HG03135 (cell line): ENCODE measurements around the gene MAD2L1BP.
A peak's percentile ranks its signal among the peaks of the same experiment; 100 is the strongest.

Source experiments
- ATAC-seq: cut with Tn5 transposase; IDR thresholded peaks from one replicate; pipeline ENCODE4 v1.9.1; 2021; ENCODE audit warnings: mild to moderate bottlenecking, moderate library complexity; ENCODE audit not compliant: unreplicated experiment

Gene MAD2L1BP

DNA sequence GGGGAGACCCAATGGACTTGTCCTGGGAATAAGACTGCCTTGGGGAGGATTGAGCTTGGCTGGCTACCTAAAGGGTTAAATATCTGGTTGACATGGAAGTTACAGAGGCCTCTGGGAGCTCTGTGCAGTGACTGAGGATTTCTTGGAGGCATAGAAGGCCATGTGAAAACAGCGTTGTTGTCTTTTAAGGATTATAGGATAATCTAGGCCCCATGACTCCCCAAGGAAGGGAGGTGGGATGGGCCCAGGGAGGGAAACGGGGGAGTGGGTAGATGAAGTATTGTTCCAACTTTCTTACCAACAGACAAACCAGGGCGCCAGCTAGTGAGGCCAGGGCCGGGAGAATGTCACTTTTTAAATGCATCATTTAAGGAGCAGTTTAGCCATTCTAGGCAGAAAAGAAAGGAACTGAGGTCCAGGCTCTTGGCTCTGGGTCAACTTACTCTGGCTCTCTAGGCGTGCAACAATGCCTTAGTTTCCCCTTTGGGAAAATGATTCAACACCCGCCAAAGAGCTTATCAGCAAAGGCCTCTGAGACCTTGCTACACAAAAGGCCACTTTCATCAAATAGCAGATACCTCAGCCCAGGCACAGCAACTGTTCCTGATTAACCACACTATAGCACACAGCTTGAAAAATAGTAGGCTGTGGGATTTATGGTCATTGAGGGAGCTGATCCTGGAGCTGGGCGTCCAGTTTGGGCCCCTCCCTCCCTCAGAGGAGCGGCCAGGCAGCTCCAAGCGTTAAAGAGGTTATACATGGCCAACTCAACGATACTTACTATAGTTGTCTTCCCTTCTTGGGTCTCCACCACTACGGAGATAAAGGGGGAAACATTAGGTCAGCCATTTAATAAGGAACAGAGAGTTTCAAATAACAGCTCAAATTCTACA, 44.9 kb downstream of the MAD2L1BP start:
- no peak for ATAC-seq

DNA sequence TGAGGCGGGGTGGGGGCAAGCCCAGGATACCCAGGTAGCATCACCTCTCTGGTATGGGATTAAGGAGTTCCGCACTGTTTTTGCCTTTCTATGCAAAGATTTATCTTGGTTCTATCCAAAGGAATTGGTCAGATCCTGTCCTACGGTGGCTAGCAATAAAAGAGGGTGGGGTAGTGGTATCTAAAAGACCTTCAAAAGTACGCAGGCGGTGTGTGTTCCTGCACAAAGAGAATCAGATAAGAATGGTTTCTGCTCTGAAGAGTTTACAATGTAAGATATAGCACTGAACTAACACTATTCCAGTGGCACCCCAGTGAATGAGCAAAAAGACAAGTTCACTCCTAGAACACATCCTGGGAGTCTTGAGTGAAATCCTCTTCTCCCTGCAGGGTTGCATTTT, 45.7 kb downstream of the MAD2L1BP start:
- ATAC-seq: no peak

DNA sequence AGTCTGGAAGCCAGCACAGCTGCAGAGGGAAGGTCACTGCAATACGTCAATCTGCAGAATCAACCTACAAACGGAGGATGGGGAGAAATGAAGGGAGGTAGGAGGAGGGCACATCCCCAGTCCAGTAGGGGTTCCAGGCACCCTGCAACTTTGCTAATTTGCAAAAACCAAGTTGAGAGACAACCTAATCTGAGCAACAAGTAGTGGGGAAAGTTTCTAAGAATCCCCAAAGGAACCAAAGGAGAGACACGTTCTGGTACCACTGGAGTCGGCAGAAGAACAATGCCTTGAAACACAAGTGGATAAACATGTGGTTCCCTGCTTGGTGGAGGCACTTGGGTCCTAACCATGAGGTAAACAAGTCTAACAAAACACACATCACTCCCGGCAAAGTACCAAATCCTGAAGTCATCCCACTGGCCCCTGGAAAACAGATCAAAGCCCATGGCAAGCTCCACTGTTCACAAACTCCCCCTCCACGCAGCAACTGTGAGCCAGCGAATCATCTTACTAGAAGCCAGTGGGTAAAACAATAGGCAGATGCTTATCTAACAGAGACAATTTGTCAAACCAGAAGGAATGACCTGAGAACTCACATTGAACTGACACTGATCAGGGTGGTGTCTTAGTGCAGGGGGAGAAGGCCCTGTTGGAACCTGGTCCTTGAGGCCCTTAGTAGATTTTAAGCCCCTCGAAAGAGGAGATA, 47.2 kb downstream of the MAD2L1BP start:
- no peak for ATAC-seq

DNA sequence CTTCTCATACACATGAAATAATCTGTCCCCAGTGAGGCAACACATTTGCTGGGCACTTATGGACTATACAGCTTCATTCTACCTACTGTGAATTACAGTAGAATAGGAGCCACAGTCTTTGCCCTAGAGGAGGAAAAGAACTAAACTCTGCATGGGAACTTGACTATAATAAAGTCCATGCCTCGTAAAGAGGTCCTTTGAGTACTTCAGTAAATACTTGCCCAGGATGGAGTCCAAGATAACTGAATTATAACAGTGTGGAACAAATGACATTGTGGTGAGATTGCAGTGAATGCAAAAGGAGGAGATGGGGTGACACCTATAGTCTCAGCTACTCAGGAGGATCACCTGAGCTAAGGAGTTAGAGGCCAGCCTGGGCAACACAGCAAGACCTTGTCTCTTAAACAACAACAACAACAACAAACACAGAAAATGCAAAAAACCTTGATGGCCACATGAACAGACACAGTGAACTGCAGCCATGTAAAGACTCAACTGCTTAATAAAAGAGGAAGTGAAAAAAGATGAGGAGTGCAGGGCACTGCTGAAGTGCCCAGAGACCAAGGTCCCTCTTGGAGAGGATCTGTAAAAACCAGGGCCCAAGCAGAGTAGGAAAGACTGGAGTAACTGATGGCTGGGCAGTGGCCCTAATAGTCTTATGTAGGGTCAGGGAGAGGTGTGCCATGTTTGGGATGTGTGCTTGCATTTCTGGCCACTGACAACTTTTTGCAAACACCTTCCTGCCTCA, 48.2 kb downstream of the MAD2L1BP start:
- peak; percentile 55 for ATAC-seq

DNA sequence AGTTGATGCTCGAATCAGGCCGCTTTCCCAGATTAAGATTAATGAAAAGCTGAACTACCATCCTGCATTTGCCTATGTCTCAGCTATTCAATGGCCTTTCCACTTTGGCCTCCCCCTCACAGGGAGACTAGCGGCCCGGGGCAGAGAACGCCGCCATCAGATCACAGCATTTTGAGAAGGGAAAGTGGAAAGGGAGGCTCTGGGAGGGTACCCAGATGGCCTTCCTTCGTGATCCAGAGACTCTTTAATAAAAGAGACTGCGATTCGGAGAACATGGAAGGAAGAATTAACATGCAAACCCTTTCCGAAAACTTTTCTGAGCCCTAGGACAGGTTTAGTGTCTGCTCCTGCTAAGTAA, 51.4 kb downstream of the MAD2L1BP start:
- no peak for ATAC-seq

DNA sequence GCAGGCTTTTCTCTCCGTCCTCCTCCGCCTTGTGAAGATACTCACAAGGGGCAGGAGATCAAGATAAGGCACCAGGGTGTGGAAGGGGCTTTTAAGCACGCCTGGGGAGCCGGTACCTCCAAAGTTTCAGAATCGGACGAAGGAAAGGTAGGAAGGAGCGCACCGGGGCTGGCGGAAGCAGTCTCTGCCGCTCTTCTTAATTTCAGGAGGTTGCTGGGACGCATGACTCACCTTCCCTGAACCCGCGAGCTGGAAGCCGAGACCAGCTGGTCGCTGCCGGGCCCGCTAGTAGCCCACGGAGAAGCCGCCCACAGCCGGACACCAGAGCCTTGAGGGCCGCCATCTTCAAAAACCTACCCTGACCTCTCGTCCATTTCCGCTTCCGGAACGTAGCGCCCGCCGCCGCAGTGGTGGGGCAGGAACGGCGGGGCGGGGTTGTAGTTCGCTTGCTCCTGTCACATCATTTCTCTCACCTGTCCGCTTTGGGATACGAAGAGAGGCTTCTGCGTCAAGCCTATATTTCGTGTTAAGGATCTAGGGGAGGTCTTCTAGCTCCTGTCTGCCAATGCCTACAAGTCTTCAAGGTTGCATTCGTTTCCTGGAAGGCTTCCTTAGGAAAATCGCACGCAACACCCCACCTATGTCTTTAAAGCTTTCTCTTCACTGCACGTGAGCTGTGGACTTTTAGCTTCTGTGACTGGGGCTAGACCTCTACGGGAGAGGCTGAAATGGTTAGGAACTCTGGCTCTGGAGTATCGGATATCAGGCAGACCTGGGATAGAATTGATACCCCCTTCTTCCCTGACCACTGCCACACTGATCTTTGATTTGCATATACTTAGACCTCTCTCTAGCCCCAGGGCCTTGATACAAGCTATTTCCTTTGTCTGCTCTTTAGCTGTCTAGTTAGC, 52.1 kb downstream of the MAD2L1BP start, which contains the start of gene MRPS18A:
Gene MRPS18A, minus strand, starts transcription at position 355 of the 911 bp plus-strand sequence. Its CDS starts 12 bp downstream, at position 343.
- ATAC-seq: peak; percentile 89

DNA sequence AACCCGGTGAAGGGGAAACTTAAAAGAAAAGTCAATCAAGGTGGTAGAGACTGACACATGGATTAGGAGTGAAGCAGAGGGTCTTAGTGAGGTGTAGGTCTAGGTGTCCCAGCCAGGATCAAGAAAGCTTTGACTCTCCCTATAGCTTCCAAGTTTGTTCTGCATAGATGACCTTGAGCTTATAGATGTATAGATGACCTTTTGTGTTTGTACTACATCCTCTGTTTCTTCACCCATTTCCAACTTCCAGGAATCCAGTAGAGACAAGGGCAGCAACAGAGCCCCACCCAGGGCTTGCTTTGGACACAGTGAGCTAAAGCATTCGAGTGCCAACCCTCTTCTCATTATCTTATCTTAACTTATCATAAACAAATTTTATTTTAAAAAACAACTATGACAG, 53.8 kb downstream of the MAD2L1BP start:
- ATAC-seq: no peak
